Left ventricle myocardium superior (tissue), 1 donor: ENCODE results near the gene C10orf143. TPM values are rescaled to one million over a fixed set of nuclear protein-coding genes. Genes with fewer than 3 reads are reported as not detected.

Experiments used
- ATAC-seq: fragments of 200-7000 bp; cut with Tn5 transposase; one replicate; pipeline ENCODE4 v1.9.1; 2020; ENCODE audit warnings: mild to moderate bottlenecking, moderate library complexity
- DNase-seq: peaks from one replicate; pipeline ENCODE4 v3.0.0-alpha.2; 2020
- intact Hi-C: fragments of 100-400 bp; cut with micrococcal nuclease; formaldehyde crosslinking; loops from one replicate; pipeline ENCODE4 v1.11.0; 2022
- total RNA-seq: library from RNA; stranded (reverse); fragmentation: NEBNext Ultra II Directional; extraction: Animal tissue kit (Norgen Biotek cat#: 25700); gene quantifications from one replicate; pipeline ENCODE4 v1.2.1, GENCODE V29; 2021
- donor health status: DM: no; HTN: yes; CAD: no; lungs with severe emphysema.

C10orf143 gene
- total RNA-seq, 1 donor from 2014 or later, result 1.3 TPM

- no peak for ATAC-seq
- no peak for DNase-seq
- intact Hi-C loops, result no loop called here
These were observed 88.5 kb downstream of the C10orf143 start for GRCh38 chr10:130022086-130022485.

- DNase-seq (no peak), ATAC-seq (peak; percentile 74)
- intact Hi-C loops, result no loop called here
These were observed 89.2 kb downstream of the C10orf143 start for GRCh38 chr10:130021383-130021950.

GRCh38 chr10:130020651-130021382 is 89.8 kb downstream of the C10orf143 start:
- intact Hi-C loops, result no loop called here
- no peak for DNase-seq

DNA sequence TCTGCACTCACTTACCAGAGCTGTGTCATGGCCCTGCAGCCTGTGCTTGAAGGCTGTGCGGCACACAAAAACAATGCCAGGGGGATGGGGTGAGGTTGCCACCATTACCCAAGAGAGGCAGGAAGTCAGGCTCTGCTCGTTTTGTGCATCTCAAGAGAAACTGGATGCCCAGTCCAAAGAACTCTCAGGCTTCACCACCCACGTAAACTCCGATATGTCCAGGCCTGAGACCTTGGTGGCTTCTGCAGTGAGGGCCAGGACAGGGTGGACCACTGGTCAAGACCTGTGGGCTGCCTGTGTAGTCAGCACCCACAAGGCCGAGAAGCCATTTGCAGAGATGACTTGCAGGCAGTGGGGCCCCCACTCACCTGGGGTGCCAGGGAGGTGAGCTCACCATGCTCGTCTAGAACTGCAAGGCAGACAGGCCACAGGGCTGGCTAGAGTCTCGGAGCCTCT is 91.9 kb downstream of the C10orf143 start:
- DNase-seq, result no peak
- intact Hi-C loops, result no loop called here
- ATAC-seq, result no peak

More at GRCh38 chr10:130020651-130021382, 89.8 kb downstream of the C10orf143 start:
- ATAC-seq, result peak; percentile 54

- intact Hi-C loops, result no loop called here
- no peak for ATAC-seq
- no peak for DNase-seq
These were observed 92.4 kb downstream of the C10orf143 start for GRCh38 chr10:130018265-130018664.

- intact Hi-C loops, result no loop called here
- DNase-seq (no peak), ATAC-seq (no peak)
These were observed 93.0 kb downstream of the C10orf143 start for GRCh38 chr10:130017631-130018022.

DNA sequence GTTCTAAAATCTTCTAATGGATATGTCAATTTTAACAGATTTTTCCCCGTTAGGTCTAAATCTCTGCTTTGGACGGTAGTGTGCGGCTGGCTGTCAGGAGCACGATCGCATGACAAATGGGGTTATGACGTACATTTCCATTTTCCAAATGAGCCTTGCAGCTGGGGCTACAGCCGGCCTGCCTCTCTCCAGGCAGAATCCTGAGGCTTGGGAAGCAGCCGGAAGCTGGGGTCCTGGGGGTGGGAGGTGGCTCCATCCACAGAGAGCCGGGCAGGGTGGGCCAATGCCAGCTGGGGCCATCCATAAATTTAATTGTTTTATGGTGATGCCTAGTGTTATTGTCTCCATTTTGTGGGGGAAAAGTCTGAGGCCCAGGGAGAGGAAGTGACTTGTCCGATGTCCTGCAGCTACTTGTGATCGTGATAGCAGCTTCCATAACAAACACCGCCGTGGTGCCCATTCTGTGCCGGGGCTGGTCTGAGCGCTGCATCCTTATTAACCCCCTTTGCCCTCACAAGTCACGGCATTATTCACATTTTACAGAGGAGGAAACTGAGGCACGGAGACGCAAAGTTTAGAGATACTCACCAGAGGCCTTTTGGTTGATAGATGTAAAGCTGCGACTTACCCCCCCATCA is 93.5 kb downstream of the C10orf143 start:
- ATAC-seq (no peak), DNase-seq (no peak)
- intact Hi-C loops, result no loop called here

DNA sequence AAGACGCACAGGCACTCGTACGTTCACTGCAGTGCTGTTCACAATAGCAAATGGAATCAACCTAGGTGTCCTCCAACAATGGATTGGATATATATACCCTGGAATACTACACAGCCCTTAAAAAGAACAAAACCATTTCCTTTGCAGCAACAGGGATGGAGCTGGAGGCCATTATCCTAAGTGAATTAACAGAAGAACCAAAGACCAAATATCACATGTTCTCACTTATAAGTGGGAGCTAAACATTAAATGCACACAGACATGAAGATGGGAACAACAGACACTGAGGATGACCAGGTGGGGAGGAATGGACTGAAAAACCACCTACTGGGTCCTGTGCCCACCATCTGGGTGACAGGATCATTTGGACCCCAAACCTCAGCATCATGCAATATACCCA is 94.5 kb downstream of the C10orf143 start:
- intact Hi-C loops, result no loop called here
- no peak for ATAC-seq
- no peak for DNase-seq

- intact Hi-C loops, result no loop called here
- DNase-seq (no peak), ATAC-seq (no peak)
These were observed 95.4 kb downstream of the C10orf143 start for GRCh38 chr10:130015075-130015695.

- DNase-seq (no peak), ATAC-seq (no peak)
- intact Hi-C loops, result no loop called here
These were observed 96.2 kb downstream of the C10orf143 start for GRCh38 chr10:130014263-130015074.

Other genes starting within 250 kb of the C10orf143 start
- 7.1 TPM for gene EBF3, start 146.6 kb downstream of the C10orf143 start, total RNA-seq
- 64.8 TPM for gene GLRX3, start 25.6 kb upstream of the C10orf143 start, total RNA-seq